IMR-90 (cell line): Measurements from ENCODE around the gene ZNF558. TPM values are rescaled to one million over a fixed set of nuclear protein-coding genes. Genes with fewer than 3 reads are reported as not detected.

Source experiments
- ATAC-seq: fragments of 200-7000 bp; cut with Tn5 transposase; 2 replicates; pipeline ENCODE4 v1.9.1; 2020; ENCODE audit warnings: low read depth, mild to moderate bottlenecking, moderate library complexity
- BruUV-seq: library from RNA; stranded (reverse); fragments of 400-500 nt; replicated peaks from 2 replicates; lab custom pipeline; 2021; lab: Mats Ljungman, UMichigan
- CTCF ChIA-PET: fragments of 300-600 bp; formaldehyde crosslinking; extraction: SDS; loops from one replicate; lab custom pipeline; 2021; ENCODE audit warnings: antibody characterized with exemption; lab: Yijun Ruan, JAX
- POLR2A ChIA-PET: fragments of 300-600 bp; sonication (Branson Sonifier 250); formaldehyde crosslinking; loops from one replicate; lab custom pipeline; 2022; ENCODE audit warnings: antibody characterized with exemption; ENCODE audit not compliant: unreplicated experiment; lab: Charles Lee
- DNase-seq: peaks from one replicate; pipeline ENCODE4 v3.0.0; 2013
- H2AFZ ChIP-seq: replicated peaks from 2 replicates; pipeline ENCODE3; 2013; ENCODE audit warnings: low read length, mild to moderate bottlenecking; ENCODE audit not compliant: poor library complexity
- H2AK5ac ChIP-seq: 2 replicates; pipeline ENCODE4 v1.6.1; 2013; ENCODE audit warnings: low read depth, low read length, inconsistent platforms
- H2AK9ac ChIP-seq: replicated peaks from 2 replicates; pipeline ENCODE3; 2013; ENCODE audit warnings: mild to moderate bottlenecking, low read depth, low read length, moderate library complexity; ENCODE audit not compliant: poor library complexity
- H2BK120ac ChIP-seq: 2 replicates; pipeline ENCODE4 v1.6.1; 2013; ENCODE audit warnings: low read depth, low read length, inconsistent platforms
- H2BK15ac ChIP-seq: 3 replicates; pipeline ENCODE4 v1.6.1; 2013; ENCODE audit warnings: low read depth, low read length, inconsistent platforms
- H2BK20ac ChIP-seq: 2 replicates; pipeline ENCODE4 v1.6.1; 2013; ENCODE audit warnings: low read depth, mild to moderate bottlenecking, inconsistent platforms, low read length, moderate library complexity
- H2BK5ac ChIP-seq: 2 replicates; pipeline ENCODE4 v1.6.1; 2013; ENCODE audit warnings: mild to moderate bottlenecking, low read depth, low read length, inconsistent platforms; ENCODE audit not compliant: poor library complexity, severe bottlenecking
- H3K14ac ChIP-seq: replicated peaks from 2 replicates; pipeline ENCODE4 v1.6.1; 2013; ENCODE audit warnings: low read depth, low read length, inconsistent platforms
- H3K18ac ChIP-seq: 2 replicates; pipeline ENCODE4 v1.6.1; 2013; ENCODE audit warnings: low read depth, low read length, control low read depth
- H3K23ac ChIP-seq: 2 replicates; pipeline ENCODE4 v1.6.1; 2013; ENCODE audit warnings: low read depth, low read length, inconsistent platforms
- H3K27ac ChIP-seq: 2 replicates; pipeline ENCODE4 v1.5.1; 2013; ENCODE audit warnings: mild to moderate bottlenecking, control low read depth, low read length; ENCODE audit not compliant: insufficient read depth
- H3K27me3 ChIP-seq: 2 replicates; pipeline ENCODE4 v1.6.1; 2013; ENCODE audit warnings: low read length; ENCODE audit not compliant: control insufficient read depth, insufficient read depth
- H3K36me3 ChIP-seq: 2 replicates; pipeline ENCODE4 v1.6.1; 2013; ENCODE audit warnings: low read length, mixed read lengths; ENCODE audit not compliant: control insufficient read depth, insufficient read depth
- H3K4ac ChIP-seq: 2 replicates; pipeline ENCODE4 v1.6.1; 2013; ENCODE audit warnings: low read depth, low read length, inconsistent platforms
- H3K4me1 ChIP-seq: 2 replicates; pipeline ENCODE4 v1.6.1; 2013; ENCODE audit warnings: low read length, mixed read lengths; ENCODE audit not compliant: control insufficient read depth, insufficient read depth
- H3K4me2 ChIP-seq: 2 replicates; pipeline ENCODE4 v1.6.1; 2013; ENCODE audit warnings: low read depth, mild to moderate bottlenecking, control low read depth, low read length, moderate library complexity
- H3K4me3 ChIP-seq: 2 replicates; pipeline ENCODE4 v1.5.1; 2013; ENCODE audit warnings: low read depth, mild to moderate bottlenecking, control low read depth, low read length, moderate library complexity; ENCODE audit not compliant: insufficient read depth
- H3K56ac ChIP-seq: 2 replicates; pipeline ENCODE4 v1.6.1; 2013; ENCODE audit warnings: low read length, inconsistent platforms; ENCODE audit not compliant: insufficient read depth; ENCODE audit errors: extremely low read depth
- H3K79me1 ChIP-seq, 2 experiments: 2 replicates each; pipeline ENCODE4 v1.6.1; 2013; ENCODE audit warnings: low read length in 2 of 2, inconsistent platforms in 1 of 2, low read depth in 1 of 2
- H3K9ac ChIP-seq: 2 replicates; pipeline ENCODE4 v1.6.1; 2013; ENCODE audit warnings: low read depth, low read length, control low read depth
- H3K9me1 ChIP-seq: 2 replicates; pipeline ENCODE4 v1.6.1; 2013; ENCODE audit warnings: low read length, inconsistent platforms; ENCODE audit not compliant: insufficient read depth
- H3K9me3 ChIP-seq: 2 replicates; pipeline ENCODE4 v1.6.1; 2013; ENCODE audit warnings: low read length; ENCODE audit not compliant: control insufficient read depth, insufficient read depth
- H4K20me1 ChIP-seq: 2 replicates; pipeline ENCODE4 v1.6.1; 2013; ENCODE audit warnings: low read length, inconsistent platforms; ENCODE audit not compliant: insufficient read depth
- H4K5ac ChIP-seq: 2 replicates; pipeline ENCODE4 v1.6.1; 2013; ENCODE audit warnings: mild to moderate bottlenecking, low read depth, low read length, control low read depth
- H4K8ac ChIP-seq, 2 experiments: 2 replicates each; pipeline ENCODE4 v1.6.1; 2013; ENCODE audit warnings: low read depth in 2 of 2, low read length in 2 of 2, control low read depth in 1 of 2, inconsistent platforms in 1 of 2
- H4K91ac ChIP-seq: 2 replicates; pipeline ENCODE4 v1.6.1; 2013; ENCODE audit warnings: low read depth, low read length, inconsistent platforms; ENCODE audit not compliant: insufficient read depth
- BHLHE40 ChIP-seq: fragments of 150-350 bp; IDR thresholded peaks from 2 replicates; pipeline ENCODE4 v1.6.1; 2016; ENCODE audit warnings: mild to moderate bottlenecking, low read depth, low read length
- CEBPB ChIP-seq: IDR thresholded peaks from 2 replicates; pipeline ENCODE4 v1.6.1; 2012; ENCODE audit warnings: low read depth, low read length, improper control_type of control experiment
- CHD1 ChIP-seq: IDR thresholded peaks from 2 replicates; pipeline ENCODE4 v1.6.1; 2012; ENCODE audit warnings: low read depth, low read length, improper control_type of control experiment
- CTCF ChIP-seq: conservative IDR thresholded peaks from 2 replicates; pipeline ENCODE4 v1.5.1; 2012; ENCODE audit warnings: mild to moderate bottlenecking, low read depth, low read length, improper control_type of control experiment
- ELK1 ChIP-seq: fragments of 150-350 bp; IDR thresholded peaks from 2 replicates; pipeline ENCODE4 v1.6.1; 2016; ENCODE audit warnings: low read depth, mild to moderate bottlenecking, low read length, moderate library complexity, borderline replicate concordance
- FOS ChIP-seq: fragments of 150-350 bp; IDR thresholded peaks from 2 replicates; pipeline ENCODE4 v1.6.1; 2016; ENCODE audit warnings: low read depth, low read length
- MAFK ChIP-seq: IDR thresholded peaks from 2 replicates; pipeline ENCODE4 v1.6.1; 2012; ENCODE audit warnings: low read depth, low read length, improper control_type of control experiment
- MAZ ChIP-seq: IDR thresholded peaks from 2 replicates; pipeline ENCODE4 v1.6.1; 2012; ENCODE audit warnings: low read depth, mild to moderate bottlenecking, low read length, improper control_type of control experiment, moderate library complexity, borderline replicate concordance
- MXI1 ChIP-seq: IDR thresholded peaks from 2 replicates; pipeline ENCODE4 v1.6.1; 2012; ENCODE audit warnings: low read depth, mild to moderate bottlenecking, low read length, moderate library complexity, borderline replicate concordance
- NFE2L2 ChIP-seq: fragments of 150-350 bp; IDR thresholded peaks from 2 replicates; pipeline ENCODE4 v1.6.1; 2016; ENCODE audit warnings: low read depth, mild to moderate bottlenecking, low read length
- POLR2A ChIP-seq: IDR thresholded peaks from 2 replicates; pipeline ENCODE4 v1.6.1; 2012; ENCODE audit warnings: mild to moderate bottlenecking, low read depth, low read length
- RAD21 ChIP-seq: IDR thresholded peaks from 2 replicates; pipeline ENCODE4 v1.6.1; 2012; ENCODE audit warnings: low read length, improper control_type of control experiment
- RCOR1 ChIP-seq: IDR thresholded peaks from 2 replicates; pipeline ENCODE4 v1.6.1; 2012; ENCODE audit warnings: mild to moderate bottlenecking, low read length, improper control_type of control experiment; ENCODE audit not compliant: insufficient replicate concordance
- RFX5 ChIP-seq: IDR thresholded peaks from 2 replicates; pipeline ENCODE4 v1.8.0; 2012; ENCODE audit warnings: low read depth, mild to moderate bottlenecking, low read length, moderate library complexity
- SMC3 ChIP-seq: fragments of 150-350 bp; IDR thresholded peaks from 2 replicates; pipeline ENCODE4 v1.6.1; 2016; ENCODE audit warnings: low read depth, mild to moderate bottlenecking, antibody characterized with exemption, low read length, moderate library complexity
- USF2 ChIP-seq: fragments of 150-350 bp; IDR thresholded peaks from 2 replicates; pipeline ENCODE4 v1.6.1; 2017; ENCODE audit warnings: mild to moderate bottlenecking, antibody characterized with exemption, low read length, low read depth
- WGBS, 2 experiments: methylation state at CpG; one replicate each; pipeline versions ENCODE4 v1.1.5 to v1.1.7; 2013; ENCODE audit warnings: missing lambda C conversion rate in 2 of 2; ENCODE audit not compliant: insufficient read length in 1 of 2; ENCODE audit errors: extremely low coverage in 2 of 2; 5-methylcytosine and 5-hydroxymethylcytosine counted together
- dilution Hi-C: fragments of 300-500 bp; cut with HindIII; formaldehyde crosslinking; loops from one replicate; pipeline ENCODE4 v1.14.3; 2018; ENCODE audit warnings: low sequenced_read_pairs; ENCODE audit not compliant: unreplicated experiment
- in situ Hi-C: fragments of 300-500 bp; cut with MboI; formaldehyde crosslinking; loops from 3 replicates; pipeline ENCODE4 v1.14.3; 2019; ENCODE audit warnings: low sequenced_read_pairs, inconsistent platforms, mixed read lengths
- intact Hi-C: fragments of 100-400 bp; cut with micrococcal nuclease; formaldehyde crosslinking; loops from 2 replicates; pipeline ENCODE4 v1.10.0; 2022
- polyA plus RNA-seq, 3 experiments: library from polyadenylated mRNA; depleted of rRNA; stranded (reverse); fragments of >200 nt; gene quantifications; 2 replicates each; pipeline ENCODE4 v1.2.3, GENCODE V29; 2012; ENCODE audit warnings: low replicate concordance in 1 of 3
- total RNA-seq: library from RNA; depleted of rRNA; stranded (reverse); fragments of >200 nt; gene quantifications from 2 replicates; pipeline ENCODE4 v1.2.3, GENCODE V29; 2012

The ZNF558 gene
- total and polyA plus RNA-seq, 2 of the 4 experiments (the other 2 are of a cell fraction): 14.3 to 21.0 TPM

GRCh38 chr19:8849232-8849631, 17.1 kb upstream of the ZNF558 start:
- Histone ChIP-seq H2AK9ac (no peak overlapping the region), H2BK20ac (no peak overlapping the region), H4K5ac (no peak overlapping the region), H4K91ac (no peak overlapping the region), H3K56ac (no peak overlapping the region), H3K4me3 (no peak overlapping the region), H3K9me3 (peaks cover 20% of the 10 kb centered on the region), H3K79me1 (no peaks in the 10 kb centered on the region), H3K9me1 (no peaks in the 10 kb centered on the region), H3K23ac (no peak overlapping the region), H2BK5ac (no peak overlapping the region), H4K20me1 (no peaks in the 10 kb centered on the region), H3K27ac (no peak overlapping the region), H3K4me2 (no peak overlapping the region), H4K8ac (no peak overlapping the region), H2AFZ (no peak overlapping the region), H2BK120ac (no peak overlapping the region), H3K9ac (no peak overlapping the region), H3K4ac (no peak overlapping the region), H3K18ac (no peak overlapping the region), H3K27me3 (no peaks in the 10 kb centered on the region), H2AK5ac (no peak overlapping the region), H3K4me1 (no peaks in the 10 kb centered on the region), H3K36me3 (no peaks in the 10 kb centered on the region), H2BK15ac (no peak overlapping the region), H3K14ac (no peak overlapping the region)
- BruUV-seq: no TSS peak
- intact Hi-C loops (no loop called here), in situ Hi-C loops (no loop called here), dilution Hi-C loops (no loop called here)
- TF ChIP-seq SMC3: no peak
- TF ChIP-seq POLR2A: no peak
- TF ChIP-seq CHD1: no peak
- no peak for TF ChIP-seq ELK1
- TF ChIP-seq RCOR1: no peak
- no peak for TF ChIP-seq USF2
- no peak for TF ChIP-seq MAFK
- no peak for TF ChIP-seq CTCF
- no peak for TF ChIP-seq RFX5
- no peak for TF ChIP-seq FOS
- no peak for TF ChIP-seq BHLHE40
- TF ChIP-seq CEBPB: no peak
- no peak for TF ChIP-seq NFE2L2
- no peak for TF ChIP-seq RAD21
- TF ChIP-seq MAZ: no peak
- no peak for TF ChIP-seq MXI1
- CTCF ChIA-PET: no interaction called here
- POLR2A ChIA-PET: no interaction called here
- ATAC-seq (no peak), DNase-seq (no peak)
- WGBS, 2 experiments: 56 to 100% methylated on average over 1 to 2 of the region's 2 CpGs
